NCI-H446 treated with DMSO at 0.1 percent for 48 hours (cell line): ENCODE data around the gene KRT5.

Source experiments
- DNase-seq: peaks from one replicate; lab custom pipeline; 2025; lab: John Stamatoyannopoulos, UW

KRT5 gene

DNA sequence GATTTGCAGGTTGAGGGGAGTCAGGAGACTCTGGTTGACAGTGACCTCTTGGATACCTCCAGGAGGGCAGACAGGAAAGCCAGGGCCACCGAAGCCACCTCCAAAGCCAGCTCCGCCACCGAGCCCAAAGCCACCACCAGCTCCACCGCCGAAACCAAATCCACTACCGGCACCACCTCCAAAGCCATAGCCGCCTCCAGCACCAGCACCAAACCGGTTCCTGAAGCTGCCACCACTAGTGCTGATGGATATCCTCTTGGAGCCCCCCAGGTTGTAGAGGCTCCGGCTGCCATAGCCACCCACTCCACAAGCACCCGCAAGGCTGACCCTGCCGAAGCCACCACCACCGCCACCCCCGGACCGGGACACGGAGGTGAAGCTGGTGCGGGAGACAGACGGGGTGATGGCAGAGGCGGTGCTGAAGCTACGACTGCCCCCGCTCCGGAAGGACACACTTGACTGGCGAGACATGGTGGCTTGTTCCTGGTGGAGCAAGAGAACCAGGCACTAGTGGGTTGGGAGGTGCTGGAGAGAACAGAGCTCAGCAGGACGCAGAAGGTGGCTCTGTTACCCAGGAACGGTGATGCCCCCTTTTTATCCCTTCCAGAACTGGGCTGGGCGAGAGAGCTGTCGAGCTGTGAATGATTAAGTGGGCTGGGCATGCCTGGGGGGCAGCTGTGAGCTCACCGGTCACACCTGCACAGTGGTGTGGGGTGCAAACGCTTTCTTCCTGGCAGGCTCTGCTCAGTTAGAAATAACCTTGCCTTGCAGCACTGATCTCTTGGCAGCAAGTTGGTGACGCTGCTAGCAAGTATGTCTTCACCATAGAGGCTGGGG, at the start of gene KRT5:
TSS of gene KRT5 (minus strand) at position 569 of the 837 bp plus-strand sequence. CDS start at position 471, 98 bp downstream.
- DNase-seq = no peak

GRCh38 chr12:52568111-52568510, 47.9 kb upstream of the KRT5 start:
- no peak for DNase-seq

- DNase-seq = no peak
Measured at GRCh38 chr12:52566847-52567291, 46.7 kb upstream of the KRT5 start.

- no peak for DNase-seq
Measured at GRCh38 chr12:52564582-52564981, 44.4 kb upstream of the KRT5 start.

DNA sequence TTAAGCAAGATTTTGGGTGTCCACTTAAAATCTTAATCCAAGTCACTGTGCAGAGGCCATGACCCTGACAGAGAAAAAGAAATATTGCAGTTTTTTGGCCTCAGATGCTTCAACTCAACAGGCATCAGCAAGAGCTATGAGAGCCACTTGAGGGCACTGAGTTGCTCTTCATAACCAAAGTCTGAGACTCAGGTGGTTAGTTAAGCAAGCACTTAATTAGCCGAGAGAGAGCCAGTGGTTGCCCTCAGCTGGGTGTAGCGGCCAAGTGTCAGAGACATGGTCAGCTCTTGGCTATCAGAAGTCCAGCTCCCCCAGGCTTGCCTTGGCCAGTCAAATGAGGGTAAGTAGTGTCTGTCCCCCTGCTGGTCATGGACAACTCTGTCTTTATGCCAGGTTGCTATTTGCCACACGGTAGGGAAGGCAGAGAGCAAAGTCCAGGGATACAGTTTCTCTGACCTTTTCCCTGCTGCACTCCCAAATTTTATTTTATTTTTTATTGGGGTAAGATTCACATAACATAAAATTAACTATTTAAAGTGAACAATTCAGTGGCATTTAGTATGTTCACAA, 41.8 kb upstream of the KRT5 start:
- no peak for DNase-seq

DNA sequence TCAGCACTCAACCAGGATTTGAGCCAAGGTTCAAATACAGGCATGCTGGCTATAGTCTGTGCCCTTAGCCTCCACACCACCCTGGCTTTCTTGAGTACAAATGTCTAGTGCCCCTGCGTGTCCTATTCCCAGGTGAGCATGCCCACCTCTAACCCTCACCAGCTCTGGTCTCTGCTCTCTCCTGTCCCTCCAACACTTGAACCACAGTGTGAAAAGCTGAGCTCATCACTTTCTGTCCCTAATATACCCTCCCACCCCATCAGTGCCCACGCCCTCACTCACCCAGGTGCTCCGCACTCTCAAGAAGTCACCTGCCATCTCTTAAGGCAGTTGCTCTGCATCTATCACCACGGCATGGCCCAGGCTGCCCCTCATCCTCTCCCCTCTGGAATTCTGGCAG, 39.8 kb upstream of the KRT5 start:
- DNase-seq = no peak

GRCh38 chr12:52558781-52559445, 38.7 kb upstream of the KRT5 start:
- DNase-seq = no peak

DNA sequence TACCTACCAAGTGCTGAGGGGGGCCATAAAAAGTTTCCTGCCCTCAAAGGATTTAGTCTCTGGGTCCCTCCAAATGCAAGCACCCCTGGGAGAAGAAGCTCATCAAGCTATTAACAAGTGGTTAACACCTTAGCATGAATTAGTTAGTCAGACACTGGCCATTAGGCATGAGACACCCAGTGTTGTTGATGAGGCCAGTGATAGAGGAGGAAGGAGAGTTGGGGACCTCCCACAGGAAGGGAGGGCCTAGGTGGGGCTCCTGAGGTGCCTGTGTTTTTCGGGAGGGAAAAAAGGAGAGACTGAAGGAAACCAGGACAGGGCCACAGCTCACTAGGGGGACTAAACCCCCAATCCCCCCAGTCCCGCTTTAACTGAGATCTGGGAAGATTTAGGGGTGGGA, 37.3 kb upstream of the KRT5 start:
- DNase-seq = no peak

GRCh38 chr12:52555577-52555976, 35.4 kb upstream of the KRT5 start:
- no peak for DNase-seq

DNA sequence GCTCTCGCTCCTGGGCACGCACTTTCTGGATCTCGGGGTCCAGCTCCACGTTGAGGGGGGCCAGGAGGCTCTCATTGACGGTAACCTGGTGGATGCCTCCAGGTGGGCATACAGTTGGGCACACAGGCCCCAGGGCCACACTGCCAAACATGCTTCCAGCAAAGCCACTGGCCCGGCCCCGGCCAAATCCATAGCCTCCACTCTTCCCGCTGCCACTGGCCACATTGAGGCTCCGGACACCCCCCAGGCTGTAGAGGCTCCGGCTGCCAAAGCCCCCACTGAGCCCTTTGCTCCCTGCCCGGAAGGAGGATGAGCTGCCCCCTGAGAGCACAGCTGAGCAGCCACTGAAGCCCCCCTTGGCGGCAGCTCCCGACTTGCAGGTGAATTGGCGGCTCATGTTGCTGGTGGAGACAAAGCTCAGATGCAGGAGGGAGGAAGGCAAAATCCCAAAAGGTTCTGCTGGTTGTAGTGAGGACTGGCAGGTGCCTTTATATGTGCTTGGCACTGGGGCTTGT, 32.5 kb upstream of the KRT5 start, which contains the start of gene KRT71:
TSS of gene KRT71 (minus strand) at position 465 of the 515 bp plus-strand sequence. CDS start at position 397, 68 bp downstream.
- DNase-seq = no peak

DNA sequence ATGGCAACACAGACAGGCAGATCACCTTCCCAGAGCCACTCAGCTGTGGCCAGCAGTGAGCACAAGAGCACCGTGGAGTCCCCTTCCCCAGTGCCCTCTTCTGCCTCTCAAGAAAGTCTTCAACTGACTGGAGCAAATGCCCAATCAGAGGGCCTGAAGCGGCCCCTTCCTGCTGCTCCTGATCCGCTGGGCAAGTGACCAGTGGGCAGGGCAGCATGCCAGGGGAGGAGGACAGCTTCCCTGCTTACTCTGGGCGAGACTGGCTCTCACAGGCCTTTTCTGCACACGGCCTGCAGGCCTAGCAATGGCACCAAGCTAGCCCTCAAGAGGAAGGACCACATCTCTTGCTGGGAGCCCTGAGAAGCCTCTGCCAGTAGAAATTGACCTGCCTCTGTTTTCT, 31.9 kb upstream of the KRT5 start:
- no peak for DNase-seq

- no peak for DNase-seq
Measured at GRCh38 chr12:52551216-52551865, 31.1 kb upstream of the KRT5 start.

DNA sequence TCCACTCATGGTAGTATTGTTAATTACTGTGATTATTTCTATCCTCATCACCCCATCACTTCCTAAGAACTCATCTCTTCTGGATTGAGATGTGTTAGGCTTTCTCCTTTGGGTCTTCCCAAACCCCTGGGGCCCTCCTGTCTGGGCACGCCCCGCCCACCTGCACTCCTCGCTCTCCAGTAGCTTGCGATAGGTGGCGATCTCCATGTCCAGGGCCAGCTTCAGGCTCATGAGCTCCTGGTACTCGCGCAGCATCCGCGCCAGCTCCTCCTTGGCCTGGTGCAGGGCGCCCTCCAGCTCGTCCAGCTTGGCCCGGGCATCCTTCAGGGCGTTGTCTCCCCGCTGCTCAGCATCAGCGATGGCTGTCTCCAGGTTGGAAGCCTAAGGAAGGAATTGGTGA, 25.9 kb upstream of the KRT5 start:
- DNase-seq = no peak

DNA sequence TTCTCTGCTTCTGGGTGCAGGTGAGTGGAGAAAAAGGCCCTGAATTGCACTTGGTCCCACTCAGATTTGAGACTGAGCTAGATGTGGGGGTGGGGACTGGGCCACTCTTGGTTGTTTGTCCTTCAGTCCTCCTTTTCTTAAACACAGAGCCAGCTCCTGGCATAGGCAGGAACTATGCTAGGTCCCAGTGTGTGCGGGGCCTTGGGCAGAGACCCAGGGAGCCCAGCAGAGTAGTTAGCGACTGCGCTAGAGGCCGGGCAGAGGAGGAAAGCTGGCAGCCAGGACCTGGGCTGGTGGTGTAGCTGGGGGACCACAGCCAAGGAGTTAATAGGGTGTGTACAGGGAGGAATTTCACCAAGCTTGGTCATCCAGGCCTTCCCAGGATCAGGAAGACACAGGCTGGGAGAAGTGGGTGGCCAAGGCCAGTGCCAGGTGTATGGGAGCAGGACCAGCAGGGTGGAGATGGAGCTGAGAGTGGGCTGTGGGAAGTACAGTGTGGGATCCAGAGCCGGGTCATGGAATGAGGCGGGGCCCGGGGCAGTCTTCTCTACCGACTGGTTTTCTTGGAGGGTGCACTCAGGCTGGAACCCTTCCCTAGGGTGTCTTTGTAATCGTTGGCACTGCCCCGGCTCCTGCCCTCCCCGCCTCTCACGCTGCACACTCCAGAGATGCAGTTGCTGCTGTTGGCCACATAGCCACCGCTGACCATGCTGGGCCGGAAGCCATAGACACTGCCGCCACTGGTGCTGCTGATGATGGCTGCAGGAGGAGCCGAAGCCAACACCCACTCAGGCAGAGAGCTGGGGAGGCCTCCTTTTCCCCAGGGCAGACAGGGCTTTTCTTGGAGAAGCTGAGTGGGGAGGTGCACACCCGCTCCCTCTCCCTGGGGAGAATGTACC, 24.0 kb upstream of the KRT5 start:
- no peak for DNase-seq

GRCh38 chr12:52542785-52543318, 22.7 kb upstream of the KRT5 start:
- DNase-seq = no peak

- no peak for DNase-seq
Measured at GRCh38 chr12:52542157-52542556, 22.0 kb upstream of the KRT5 start.

- no peak for DNase-seq
Measured at GRCh38 chr12:52541709-52542108, 21.5 kb upstream of the KRT5 start.

DNA sequence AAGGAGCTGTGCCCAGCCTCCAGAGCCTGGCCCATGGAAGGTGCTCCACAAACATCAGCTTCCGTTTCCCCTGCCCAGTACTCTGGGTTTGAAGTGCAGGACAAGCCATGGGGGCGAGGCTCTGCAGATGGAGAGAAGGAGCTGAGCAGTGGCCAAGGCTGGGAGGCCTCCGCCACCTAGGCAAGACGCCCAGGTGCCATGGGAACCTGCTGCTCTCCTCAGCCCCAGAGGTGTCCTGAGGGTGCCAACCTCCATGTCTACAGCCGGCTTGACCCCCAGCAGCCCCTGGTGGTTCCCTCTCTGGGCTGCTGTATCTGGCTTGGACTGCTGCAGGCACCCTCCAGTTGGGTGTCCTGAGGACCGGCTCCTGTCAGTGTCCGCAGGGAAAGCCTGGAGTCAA, 20.3 kb upstream of the KRT5 start:
- DNase-seq = no peak

DNA sequence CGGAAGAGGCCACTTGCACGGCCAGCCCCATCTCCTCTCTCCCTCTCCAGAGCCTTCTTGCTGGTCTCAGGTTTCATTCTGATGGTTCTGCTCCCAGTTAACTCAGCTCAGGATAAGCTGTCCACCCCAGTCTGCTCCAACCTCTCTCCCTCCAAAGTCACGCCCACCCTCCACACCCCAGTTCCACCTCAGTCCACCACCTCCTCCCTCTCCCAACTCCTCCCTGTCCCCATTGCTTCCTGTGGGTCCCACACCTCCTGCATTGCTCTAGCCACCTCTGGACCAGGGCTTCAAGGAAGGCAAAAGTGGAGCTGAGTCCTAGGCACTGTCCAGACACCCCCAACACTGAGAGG, 19.6 kb upstream of the KRT5 start:
- no peak for DNase-seq

- DNase-seq = no peak
Measured at GRCh38 chr12:52539083-52539820, 19.1 kb upstream of the KRT5 start.
